ENCODE data around the gene KCNA5.
A peak's percentile ranks its signal among the peaks of the same experiment; 100 is the strongest.

DNA sequence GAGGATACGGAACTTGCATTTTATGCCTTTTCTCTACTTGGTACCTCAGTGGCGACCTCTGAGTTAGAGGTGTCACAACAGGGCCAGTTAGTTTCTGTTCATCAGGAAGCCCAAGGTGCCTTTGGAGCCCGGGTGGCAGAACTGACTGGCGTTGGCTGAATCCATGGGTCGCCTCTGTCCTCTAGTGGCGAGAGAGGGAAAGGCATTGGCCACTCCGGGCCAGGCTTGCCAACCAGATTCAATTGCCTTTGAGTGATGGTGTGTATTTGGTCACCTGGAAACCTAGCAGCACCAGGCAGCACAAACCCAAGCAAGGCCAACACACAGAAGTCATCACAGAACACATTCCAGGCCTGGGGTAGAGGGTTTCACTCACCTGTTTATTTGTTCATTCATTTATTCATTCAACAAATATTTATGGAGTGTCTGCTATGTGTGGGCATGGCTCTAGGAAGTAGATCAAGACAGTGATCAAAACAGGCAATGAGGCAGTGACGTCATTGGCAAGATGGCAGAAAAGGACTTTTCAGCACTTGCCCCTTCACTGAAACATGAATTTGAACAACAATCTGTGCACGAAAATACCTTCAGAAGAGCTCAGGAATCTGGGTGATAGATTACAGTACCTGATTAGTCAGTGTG, 40.5 kb upstream of the KCNA5 start:
- no peak for TF ChIP-seq POLR2AphosphoS5 (IDR thresholded peaks at IDR 0.05; ENCODE audit: low read depth)
- TF ChIP-seq, protein P1, sequence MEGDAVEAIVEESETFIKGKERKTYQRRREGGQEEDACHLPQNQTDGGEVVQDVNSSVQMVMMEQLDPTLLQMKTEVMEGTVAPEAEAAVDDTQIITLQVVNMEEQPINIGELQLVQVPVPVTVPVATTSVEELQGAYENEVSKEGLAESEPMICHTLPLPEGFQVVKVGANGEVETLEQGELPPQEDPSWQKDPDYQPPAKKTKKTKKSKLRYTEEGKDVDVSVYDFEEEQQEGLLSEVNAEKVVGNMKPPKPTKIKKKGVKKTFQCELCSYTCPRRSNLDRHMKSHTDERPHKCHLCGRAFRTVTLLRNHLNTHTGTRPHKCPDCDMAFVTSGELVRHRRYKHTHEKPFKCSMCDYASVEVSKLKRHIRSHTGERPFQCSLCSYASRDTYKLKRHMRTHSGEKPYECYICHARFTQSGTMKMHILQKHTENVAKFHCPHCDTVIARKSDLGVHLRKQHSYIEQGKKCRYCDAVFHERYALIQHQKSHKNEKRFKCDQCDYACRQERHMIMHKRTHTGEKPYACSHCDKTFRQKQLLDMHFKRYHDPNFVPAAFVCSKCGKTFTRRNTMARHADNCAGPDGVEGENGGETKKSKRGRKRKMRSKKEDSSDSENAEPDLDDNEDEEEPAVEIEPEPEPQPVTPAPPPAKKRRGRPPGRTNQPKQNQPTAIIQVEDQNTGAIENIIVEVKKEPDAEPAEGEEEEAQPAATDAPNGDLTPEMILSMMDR (IDR thresholded peaks at IDR 0.05; ENCODE audit: insufficient read depth, low read length) = peak; percentile 99
- TF ChIP-seq, protein P2, sequence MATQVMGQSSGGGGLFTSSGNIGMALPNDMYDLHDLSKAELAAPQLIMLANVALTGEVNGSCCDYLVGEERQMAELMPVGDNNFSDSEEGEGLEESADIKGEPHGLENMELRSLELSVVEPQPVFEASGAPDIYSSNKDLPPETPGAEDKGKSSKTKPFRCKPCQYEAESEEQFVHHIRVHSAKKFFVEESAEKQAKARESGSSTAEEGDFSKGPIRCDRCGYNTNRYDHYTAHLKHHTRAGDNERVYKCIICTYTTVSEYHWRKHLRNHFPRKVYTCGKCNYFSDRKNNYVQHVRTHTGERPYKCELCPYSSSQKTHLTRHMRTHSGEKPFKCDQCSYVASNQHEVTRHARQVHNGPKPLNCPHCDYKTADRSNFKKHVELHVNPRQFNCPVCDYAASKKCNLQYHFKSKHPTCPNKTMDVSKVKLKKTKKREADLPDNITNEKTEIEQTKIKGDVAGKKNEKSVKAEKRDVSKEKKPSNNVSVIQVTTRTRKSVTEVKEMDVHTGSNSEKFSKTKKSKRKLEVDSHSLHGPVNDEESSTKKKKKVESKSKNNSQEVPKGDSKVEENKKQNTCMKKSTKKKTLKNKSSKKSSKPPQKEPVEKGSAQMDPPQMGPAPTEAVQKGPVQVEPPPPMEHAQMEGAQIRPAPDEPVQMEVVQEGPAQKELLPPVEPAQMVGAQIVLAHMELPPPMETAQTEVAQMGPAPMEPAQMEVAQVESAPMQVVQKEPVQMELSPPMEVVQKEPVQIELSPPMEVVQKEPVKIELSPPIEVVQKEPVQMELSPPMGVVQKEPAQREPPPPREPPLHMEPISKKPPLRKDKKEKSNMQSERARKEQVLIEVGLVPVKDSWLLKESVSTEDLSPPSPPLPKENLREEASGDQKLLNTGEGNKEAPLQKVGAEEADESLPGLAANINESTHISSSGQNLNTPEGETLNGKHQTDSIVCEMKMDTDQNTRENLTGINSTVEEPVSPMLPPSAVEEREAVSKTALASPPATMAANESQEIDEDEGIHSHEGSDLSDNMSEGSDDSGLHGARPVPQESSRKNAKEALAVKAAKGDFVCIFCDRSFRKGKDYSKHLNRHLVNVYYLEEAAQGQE (IDR thresholded peaks at IDR 0.05; ENCODE audit: insufficient replicate concordance, low read depth) = no peak

Data from HL-60 (cell line).